SKM-1 (cell line): ENCODE results near the gene GPD1.
"Not testable (repeated sequence)": the region's sequence is repeated elsewhere in the genome, so short reads cannot be mapped to it uniquely, and the experiment has no call there.

Experiments used
- DNase-seq: peaks from one replicate; lab custom pipeline; 2025; ENCODE audit not compliant: unreplicated experiment; lab: John Stamatoyannopoulos, UW

The GPD1 gene

GRCh38 chr12:50073206-50073605 is 30.6 kb upstream of the GPD1 start:
- no peak for DNase-seq

GRCh38 chr12:50073712-50074111 is 30.1 kb upstream of the GPD1 start:
- DNase-seq: no peak

GRCh38 chr12:50074936-50075807 is 28.6 kb upstream of the GPD1 start:
- DNase-seq: peak; percentile 26

- DNase-seq: no peak
Measured at GRCh38 chr12:50075808-50076170, 28.0 kb upstream of the GPD1 start.

- no peak for DNase-seq
Measured at GRCh38 chr12:50077099-50077498, 26.7 kb upstream of the GPD1 start.

- DNase-seq: no peak
Measured at GRCh38 chr12:50078281-50078680, 25.5 kb upstream of the GPD1 start.

- DNase-seq: no peak
Measured at GRCh38 chr12:50079771-50080170, 24.0 kb upstream of the GPD1 start.

GRCh38 chr12:50081096-50081808 is 22.6 kb upstream of the GPD1 start:
- no peak for DNase-seq

- DNase-seq: no peak
Measured at GRCh38 chr12:50082644-50083043, 21.2 kb upstream of the GPD1 start.

GRCh38 chr12:50083301-50083700 is 20.5 kb upstream of the GPD1 start:
- no peak for DNase-seq

- DNase-seq: not testable (repeated sequence)
Measured at GRCh38 chr12:50084409-50084774, 19.4 kb upstream of the GPD1 start.

- peak; percentile 44 for DNase-seq
Measured at GRCh38 chr12:50084775-50085614, 18.8 kb upstream of the GPD1 start, which contains the start of gene SMARCD1. TSS of gene SMARCD1 (plus strand) at chr12:50085342. CDS start at chr12:50085370, 28 bp downstream.

- no peak for DNase-seq
Measured at GRCh38 chr12:50085615-50086072, 18.2 kb upstream of the GPD1 start.

- DNase-seq: no peak
Measured at GRCh38 chr12:50086148-50086547, 17.7 kb upstream of the GPD1 start.

GRCh38 chr12:50087151-50087550 is 16.7 kb upstream of the GPD1 start:
- no peak for DNase-seq

GRCh38 chr12:50087995-50088394 is 15.8 kb upstream of the GPD1 start:
- DNase-seq: no peak

GRCh38 chr12:50088577-50089335 is 15.1 kb upstream of the GPD1 start:
- no peak for DNase-seq

- no peak for DNase-seq
Measured at GRCh38 chr12:50089730-50090129, 14.1 kb upstream of the GPD1 start.

GRCh38 chr12:50090391-50090790 is 13.4 kb upstream of the GPD1 start:
- DNase-seq: no peak

- DNase-seq: no peak
Measured at GRCh38 chr12:50097952-50098351, 5.9 kb upstream of the GPD1 start.
